Astrocyte (in vitro differentiated cells and primary cell): ENCODE measurements around the gene SLITRK6. TPM values are rescaled to one million over a fixed set of nuclear protein-coding genes. Genes with fewer than 3 reads are reported as not detected.
A peak's percentile ranks its signal among the peaks of the same experiment; 100 is the strongest.
"Not testable (repeated sequence)": the region's sequence is repeated elsewhere in the genome, so short reads cannot be mapped to it uniquely, and the experiment has no call there.

Experiments
- DNase-seq: peaks from one replicate; pipeline ENCODE4 v3.0.0-alpha.2; 2010; ENCODE audit warnings: low read depth
- FAIRE-seq: peaks from 2 replicates; lab custom pipeline; 2011; peaks lifted over from hg19 to GRCh38; lab: Jason Lieb, UNC
- H2AFZ ChIP-seq: 2 replicates; pipeline ENCODE4 v1.6.0; 2012; ENCODE audit warnings: low read depth, low read length, inconsistent platforms
- H3K27ac ChIP-seq: 2 replicates; pipeline ENCODE4 v1.5.1; 2011; ENCODE audit warnings: low read depth, low read length, inconsistent platforms
- H3K27me3 ChIP-seq: 2 replicates; pipeline ENCODE4 v1.6.0; 2011; ENCODE audit warnings: low read length, inconsistent platforms; ENCODE audit not compliant: insufficient read depth
- H3K36me3 ChIP-seq: 2 replicates; pipeline ENCODE4 v1.5.1; 2011; ENCODE audit warnings: low read length, inconsistent platforms; ENCODE audit not compliant: insufficient read depth
- H3K4me1 ChIP-seq: 2 replicates; pipeline ENCODE4 v1.5.1; 2011; ENCODE audit warnings: low read length, inconsistent platforms; ENCODE audit not compliant: insufficient read depth
- H3K4me2 ChIP-seq: 2 replicates; pipeline ENCODE4 v1.6.0; 2012; ENCODE audit warnings: low read length, inconsistent platforms
- H3K4me3 ChIP-seq: 2 replicates; pipeline ENCODE4 v1.5.1; 2011; ENCODE audit warnings: low read depth, mild to moderate bottlenecking, low read length, inconsistent platforms; ENCODE audit not compliant: insufficient read depth
- H3K79me2 ChIP-seq: 2 replicates; pipeline ENCODE4 v1.6.0; 2012; ENCODE audit warnings: mild to moderate bottlenecking, low read length, inconsistent platforms; ENCODE audit not compliant: insufficient read depth
- H3K9ac ChIP-seq: 2 replicates; pipeline ENCODE4 v1.6.0; 2012; ENCODE audit warnings: mild to moderate bottlenecking, low read length, inconsistent platforms
- H3K9me3 ChIP-seq: 2 replicates; pipeline ENCODE4 v1.5.1; 2012; ENCODE audit warnings: low read depth, mild to moderate bottlenecking, low read length, inconsistent platforms; ENCODE audit not compliant: insufficient read depth
- H4K20me1 ChIP-seq: 2 replicates; pipeline ENCODE4 v1.6.0; 2012; ENCODE audit warnings: low read length, inconsistent platforms; ENCODE audit not compliant: insufficient read depth
- H3K27ac Mint-ChIP-seq: one replicate; pipeline ENCODE4 v1.8.0; 2021; ENCODE audit warnings: mild to moderate bottlenecking, mixed read lengths; ENCODE audit not compliant: unreplicated experiment
- H3K27me3 Mint-ChIP-seq: one replicate; pipeline ENCODE4 v1.8.0; 2021; ENCODE audit warnings: low read depth, mixed read lengths; ENCODE audit not compliant: unreplicated experiment
- H3K36me3 Mint-ChIP-seq: one replicate; pipeline ENCODE4 v1.8.0; 2021; ENCODE audit warnings: low read depth, mixed read lengths; ENCODE audit not compliant: unreplicated experiment
- H3K4me1 Mint-ChIP-seq: one replicate; pipeline ENCODE4 v1.8.0; 2021; ENCODE audit warnings: low read depth, mixed read lengths; ENCODE audit not compliant: unreplicated experiment
- H3K4me3 Mint-ChIP-seq: one replicate; pipeline ENCODE4 v1.8.0; 2021; ENCODE audit warnings: mild to moderate bottlenecking, moderate library complexity, mixed read lengths; ENCODE audit not compliant: unreplicated experiment
- H3K9me3 Mint-ChIP-seq: one replicate; pipeline ENCODE4 v1.8.0; 2021; ENCODE audit warnings: mild to moderate bottlenecking, mixed read lengths; ENCODE audit not compliant: unreplicated experiment
- CTCF ChIP-seq: IDR thresholded peaks from 2 replicates; pipeline ENCODE4 v1.5.1; 2011; ENCODE audit warnings: low read depth, mild to moderate bottlenecking, inconsistent platforms, low read length, moderate library complexity; ENCODE audit not compliant: insufficient read depth
- EZH2 ChIP-seq: IDR thresholded peaks from 2 replicates; pipeline ENCODE4 v1.6.1; 2012; ENCODE audit warnings: mild to moderate bottlenecking, low read length, inconsistent platforms; ENCODE audit not compliant: insufficient read depth
- total RNA-seq: library from RNA; stranded (reverse); gene quantifications from 2 replicates; pipeline ENCODE4 v1.2.1, GENCODE V29; 2021

The SLITRK6 gene
- total RNA-seq, 1 donor from 2014 or later = 5.9 TPM

DNA sequence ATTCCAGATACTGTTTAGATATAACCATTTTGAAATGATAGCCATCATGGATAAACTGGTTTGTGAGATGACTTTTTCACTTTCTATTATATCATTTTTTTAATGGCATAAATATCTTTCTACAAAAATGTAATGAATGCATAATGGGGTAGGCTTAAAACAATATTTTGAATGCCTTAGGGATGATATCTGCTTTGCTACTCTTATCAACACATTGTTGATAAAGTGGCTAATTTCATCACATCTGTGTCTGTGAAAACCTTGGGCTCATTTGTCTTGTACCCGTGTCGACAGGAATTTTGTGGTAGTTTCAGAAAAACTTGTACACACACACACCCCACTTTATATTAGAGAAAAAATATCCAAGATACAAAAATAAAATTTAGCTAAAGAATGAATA is 44.1 kb downstream of the SLITRK6 start:
- H3K9me3 ChIP-seq = no peaks in the 10 kb centered on the region
- Mint-ChIP-seq H3K27me3 (no peaks in the 10 kb centered on the region), H3K27ac (no peak overlapping the region), H3K9me3 (no peaks in the 10 kb centered on the region), H3K4me3 (no peak overlapping the region), H3K36me3 (no peaks in the 10 kb centered on the region), H3K4me1 (no peaks in the 10 kb centered on the region)
- H3K4me3 ChIP-seq = no peak overlapping the region
- no peaks in the 10 kb centered on the region for H3K4me1 ChIP-seq
- no peak overlapping the region for H2AFZ ChIP-seq
- H3K27me3 ChIP-seq = no peaks in the 10 kb centered on the region
- no peak for TF ChIP-seq EZH2
- no peak for TF ChIP-seq CTCF
- FAIRE-seq = no peak
- no peaks in the 10 kb centered on the region for H4K20me1 ChIP-seq
- no peaks in the 10 kb centered on the region for H3K79me2 ChIP-seq
- H3K4me2 ChIP-seq = no peak overlapping the region
- no peaks in the 10 kb centered on the region for H3K36me3 ChIP-seq
- DNase-seq = peak; percentile 8
- H3K9ac ChIP-seq = no peak overlapping the region
- no peak overlapping the region for H3K27ac ChIP-seq

DNA sequence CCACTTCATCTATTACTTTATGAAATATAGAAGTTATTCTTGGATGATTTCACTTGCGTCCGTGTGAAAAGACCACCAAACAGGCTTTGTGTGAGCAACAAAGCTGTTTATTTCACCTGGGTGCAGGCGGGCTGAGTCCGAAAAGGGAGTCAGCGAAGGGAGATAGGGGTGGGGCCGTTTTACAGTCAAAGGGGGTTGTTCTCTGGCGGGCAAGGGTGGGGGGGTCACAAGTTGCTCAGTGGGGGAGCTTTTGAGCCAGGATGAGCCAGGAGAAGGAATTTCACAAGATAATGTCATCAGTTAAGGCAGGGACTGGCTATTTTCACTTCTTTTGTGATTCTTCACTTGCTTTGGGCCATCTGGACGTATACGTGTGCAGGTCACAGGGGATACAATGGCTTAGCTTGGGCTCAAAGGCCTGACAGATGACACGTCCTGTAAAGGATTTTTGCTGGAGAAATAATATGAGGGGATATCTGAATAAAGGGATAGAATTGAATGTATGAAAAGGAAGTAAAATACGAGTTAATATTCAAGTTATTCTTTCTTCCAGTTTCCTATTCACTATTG is 55.9 kb downstream of the SLITRK6 start:
- H2AFZ ChIP-seq, H3K4me2 ChIP-seq, FAIRE-seq, H3K27me3 Mint-ChIP-seq, H3K9me3 ChIP-seq, H3K9me3 Mint-ChIP-seq, H3K27ac ChIP-seq, H3K9ac ChIP-seq, H3K27me3 ChIP-seq, H3K4me3 Mint-ChIP-seq, H3K4me1 ChIP-seq, H3K36me3 Mint-ChIP-seq, H4K20me1 ChIP-seq, H3K27ac Mint-ChIP-seq, H3K4me3 ChIP-seq, H3K36me3 ChIP-seq, H3K79me2 ChIP-seq, DNase-seq: not testable (repeated sequence)
- peaks cover 14% of the 10 kb centered on the region for H3K4me1 Mint-ChIP-seq
